Gastrocnemius medialis (tissue), 4 donors: Measurements from ENCODE around the gene LGALS8. TPM values are rescaled to one million over a fixed set of nuclear protein-coding genes. Genes with fewer than 3 reads are reported as not detected.
"Not testable (repeated sequence)": the region's sequence is repeated elsewhere in the genome, so short reads cannot be mapped to it uniquely, and the experiment has no call there.

Experiments
- ATAC-seq, 2 donors: fragments of 150-250 bp; one replicate each; pipeline ENCODE4 v1.9.1; 2016
- DNase-seq, 2 donors: peaks; one replicate each; pipeline ENCODE4 v3.0.0-alpha.2; 2019
- H3K27ac ChIP-seq, 4 donors: fragments of 200-600 bp; sonication (generic); 1 replicate in 1 of 4; 2 replicates in 3 of 4; pipeline ENCODE4 v1.5.1; 2016 to 2018; ENCODE audit warnings: mild to moderate bottlenecking in 2 of 4, moderate library complexity in 1 of 4
- H3K27me3 ChIP-seq, 3 donors: fragments of 200-600 bp; sonication (generic) in 2 of 3; 1 replicate in 1 of 3; 2 replicates in 2 of 3; pipeline versions ENCODE4 v1.5.1 to v1.6.0; 2016 to 2019; ENCODE audit warnings: mild to moderate bottlenecking in 1 of 3, moderate library complexity in 1 of 3
- H3K36me3 ChIP-seq, 2 donors: fragments of 200-600 bp; sonication (generic) in 1 of 2; one replicate each; pipeline ENCODE4 v1.5.1; 2017 to 2018
- H3K4me1 ChIP-seq, 2 donors: fragments of 200-600 bp; sonication (generic) in 1 of 2; one replicate each; pipeline ENCODE4 v1.5.1; 2016 to 2017; ENCODE audit warnings: mild to moderate bottlenecking in 2 of 2
- H3K4me3 ChIP-seq, 4 donors: fragments of 200-600 bp; sonication (generic) in 3 of 4; 1 replicate in 1 of 4; 2 replicates in 3 of 4; pipeline ENCODE4 v1.5.1; 2016 to 2019; ENCODE audit warnings: mild to moderate bottlenecking in 2 of 4
- H3K9me3 ChIP-seq, 3 donors: fragments of 200-600 bp; sonication (generic) in 2 of 3; 1 replicate in 1 of 3; 2 replicates in 2 of 3; pipeline ENCODE4 v1.5.1; 2016 to 2019
- POLR2A ChIP-seq, 2 donors: fragments of 450-650 bp; IDR thresholded peaks; one replicate each; pipeline ENCODE4 v1.6.1; 2017; ENCODE audit warnings: antibody characterized with exemption in 2 of 2, mild to moderate bottlenecking in 2 of 2, moderate library complexity in 2 of 2
- in situ Hi-C, 4 donors: fragments of 200-750 bp; cut with MboI; loops; one replicate each; pipeline versions ENCODE4 v1.15.0 to v1.8.0; 2017; ENCODE audit warnings: low sequenced_read_pairs in 4 of 4
- intact Hi-C: fragments of 100-400 bp; cut with DNase I; formaldehyde crosslinking; loops from one replicate; pipeline ENCODE4 v1.15.1; 2023; ENCODE audit warnings: low total_unique reads
- total RNA-seq, 4 donors: library from RNA; depleted of rRNA; stranded (reverse); fragments of >200 nt; gene quantifications; one replicate each; pipeline versions ENCODE4 v1.1.0 to v1.2.3, GENCODE V29; 2016
- TF ChIP-seq, protein P1 (sequence below), 5 experiments: fragments of 450-650 bp in 3 of 5; fragments of 200-600 bp in 2 of 5; sonication (generic) in 2 of 5; IDR thresholded peaks in 4 of 5; conservative IDR thresholded peaks in 1 of 5; 1 replicate in 4 of 5; 2 replicates in 1 of 5; pipeline ENCODE4 v1.5.1; 2016 to 2019; ENCODE audit warnings: antibody characterized with exemption in 5 of 5, mild to moderate bottlenecking in 3 of 5, moderate library complexity in 3 of 5

LGALS8 gene
- total RNA-seq, 4 donors from 2014 or later = 11.1 to 20.7 (median 12.5) TPM

- peaks cover 0 to 4% of the 10 kb centered on the region in 2 donors for H3K4me1 ChIP-seq
- H3K27ac ChIP-seq = no peak overlapping the region
- TF ChIP-seq POLR2A (IDR thresholded peaks at IDR 0.05) = no peak
- no peak for ATAC-seq
- H3K27me3 ChIP-seq = no peaks in the 10 kb centered on the region
- H3K9me3 ChIP-seq = no peaks in the 10 kb centered on the region
- intact Hi-C loops (no loop called here), in situ Hi-C loops (no loop called here)
- no peaks in the 10 kb centered on the region for H3K36me3 ChIP-seq
- no peak overlapping the region for H3K4me3 ChIP-seq
- DNase-seq = no peak
Measured at GRCh38 chr1:236501093-236501492, 22.7 kb upstream of the LGALS8 start.

DNA sequence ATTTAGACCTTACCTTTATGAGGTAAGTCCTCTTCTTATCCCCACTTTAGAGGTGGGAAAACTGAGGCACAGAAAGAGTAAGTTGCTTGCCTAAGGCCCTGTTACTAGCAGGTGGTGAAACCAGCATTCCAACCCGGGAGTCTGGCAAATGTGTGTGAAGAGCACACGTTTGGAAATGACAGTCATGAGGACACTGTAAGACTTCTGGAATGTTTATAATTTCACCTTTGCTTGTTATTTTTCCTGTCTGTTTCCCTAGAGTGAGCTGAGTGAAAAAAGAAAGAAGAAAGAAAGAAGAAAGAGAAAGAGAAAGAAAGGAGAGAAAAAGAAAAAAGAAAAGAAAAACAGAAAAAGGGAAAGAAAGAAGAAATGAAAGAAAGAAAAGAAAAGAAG is 21.2 kb upstream of the LGALS8 start:
- ATAC-seq (no peak), DNase-seq (no peak)
- peak overlapping the region in 1 of 4 donors; percentile 31 for H3K4me3 ChIP-seq
- no peak overlapping the region for H3K27ac ChIP-seq
- intact Hi-C loops = no loop called here
- TF ChIP-seq POLR2A (IDR thresholded peaks at IDR 0.05) = no peak
- TF ChIP-seq, protein P1, sequence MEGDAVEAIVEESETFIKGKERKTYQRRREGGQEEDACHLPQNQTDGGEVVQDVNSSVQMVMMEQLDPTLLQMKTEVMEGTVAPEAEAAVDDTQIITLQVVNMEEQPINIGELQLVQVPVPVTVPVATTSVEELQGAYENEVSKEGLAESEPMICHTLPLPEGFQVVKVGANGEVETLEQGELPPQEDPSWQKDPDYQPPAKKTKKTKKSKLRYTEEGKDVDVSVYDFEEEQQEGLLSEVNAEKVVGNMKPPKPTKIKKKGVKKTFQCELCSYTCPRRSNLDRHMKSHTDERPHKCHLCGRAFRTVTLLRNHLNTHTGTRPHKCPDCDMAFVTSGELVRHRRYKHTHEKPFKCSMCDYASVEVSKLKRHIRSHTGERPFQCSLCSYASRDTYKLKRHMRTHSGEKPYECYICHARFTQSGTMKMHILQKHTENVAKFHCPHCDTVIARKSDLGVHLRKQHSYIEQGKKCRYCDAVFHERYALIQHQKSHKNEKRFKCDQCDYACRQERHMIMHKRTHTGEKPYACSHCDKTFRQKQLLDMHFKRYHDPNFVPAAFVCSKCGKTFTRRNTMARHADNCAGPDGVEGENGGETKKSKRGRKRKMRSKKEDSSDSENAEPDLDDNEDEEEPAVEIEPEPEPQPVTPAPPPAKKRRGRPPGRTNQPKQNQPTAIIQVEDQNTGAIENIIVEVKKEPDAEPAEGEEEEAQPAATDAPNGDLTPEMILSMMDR (IDR thresholded peaks at IDR 0.05 in 4 of 5, conservative IDR thresholded peaks at IDR 0.05 in 1 of 5) = no peak
- H3K9me3 ChIP-seq = no peaks in the 10 kb centered on the region
- in situ Hi-C loops = no loop called here
- H3K27me3 ChIP-seq = no peaks in the 10 kb centered on the region
- no peaks in the 10 kb centered on the region for H3K36me3 ChIP-seq
- H3K4me1 ChIP-seq = peaks cover 4 to 5% of the 10 kb centered on the region in 2 donors

- DNase-seq (peak; percentile 4 to 13), ATAC-seq (no peak)
- Histone ChIP-seq H3K9me3 (no peaks in the 10 kb centered on the region), H3K4me3 (peak overlapping the region in 3 of 4 donors; percentile 17 to 31 (median 27)), H3K27ac (no peak overlapping the region), H3K27me3 (no peaks in the 10 kb centered on the region), H3K36me3 (no peaks in the 10 kb centered on the region), H3K4me1 (peaks cover 4 to 5% of the 10 kb centered on the region in 2 donors)
- TF ChIP-seq, protein P1 (IDR thresholded peaks at IDR 0.05 in 4 of 5, conservative IDR thresholded peaks at IDR 0.05 in 1 of 5) = no peak
- no peak for TF ChIP-seq POLR2A (IDR thresholded peaks at IDR 0.05)
- intact Hi-C loops (no loop called here), in situ Hi-C loops (no loop called here)
Measured at GRCh38 chr1:236502972-236503639, 20.7 kb upstream of the LGALS8 start.

DNA sequence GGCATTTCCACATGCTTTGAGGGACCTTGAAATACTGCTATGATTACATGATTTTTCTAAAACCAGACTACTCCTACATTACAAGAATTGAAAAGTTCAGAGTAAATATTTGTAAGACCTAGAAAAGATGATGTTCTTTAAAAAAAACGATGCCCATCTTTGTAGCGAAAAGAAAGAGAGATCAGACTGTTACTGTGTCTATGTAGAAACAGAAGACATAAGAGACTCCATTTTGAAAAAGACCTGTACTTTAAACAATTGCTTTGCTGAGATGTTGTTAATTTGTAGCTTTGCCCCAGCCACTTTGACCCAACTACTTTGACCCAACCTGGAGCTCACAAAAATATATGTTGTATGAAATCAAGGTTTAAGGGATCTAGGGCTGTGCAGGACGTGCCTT is 19.4 kb upstream of the LGALS8 start:
- ATAC-seq, in situ Hi-C loops, H3K9me3 ChIP-seq, H3K4me1 ChIP-seq, DNase-seq, intact Hi-C loops, H3K4me3 ChIP-seq, H3K27ac ChIP-seq, H3K27me3 ChIP-seq, H3K36me3 ChIP-seq: not testable (repeated sequence)

DNA sequence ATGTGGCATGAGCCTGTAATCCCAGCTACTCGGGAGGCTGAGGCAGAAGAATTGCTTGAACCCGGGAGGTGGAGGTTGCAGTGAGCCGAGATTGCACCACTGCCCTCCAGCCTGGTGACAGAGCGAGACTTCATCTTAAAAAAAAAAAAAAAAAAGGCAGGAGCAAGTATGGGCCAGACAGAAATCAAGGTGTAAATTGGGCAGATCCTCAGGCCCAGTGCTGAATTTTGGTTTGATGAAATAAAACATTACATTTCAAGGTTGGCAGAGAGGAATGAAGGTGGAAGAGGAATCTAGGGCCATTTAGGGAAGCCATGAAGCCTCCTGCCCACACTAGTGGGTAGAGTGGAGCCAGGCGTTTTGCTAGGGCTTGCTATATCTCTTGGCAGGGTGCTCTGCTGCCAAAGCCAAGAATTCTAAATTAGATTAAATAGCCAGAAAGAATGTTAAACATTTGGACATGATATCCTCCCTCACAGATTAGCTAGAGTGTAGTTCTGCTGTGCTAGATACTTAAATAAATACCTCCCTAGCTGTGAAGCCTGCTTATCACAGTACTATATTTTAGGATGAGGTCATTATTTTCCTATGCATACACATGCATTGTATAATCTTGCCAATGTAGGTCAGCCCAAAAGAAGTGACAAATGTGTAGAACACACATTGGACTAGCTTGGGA is 16.6 kb upstream of the LGALS8 start:
- Histone ChIP-seq H3K4me3 (no peak overlapping the region), H3K9me3 (no peaks in the 10 kb centered on the region), H3K27me3 (no peaks in the 10 kb centered on the region), H3K36me3 (no peaks in the 10 kb centered on the region), H3K4me1 (peaks cover 4 to 5% of the 10 kb centered on the region in 2 donors), H3K27ac (no peak overlapping the region)
- no peak for DNase-seq
- no peak for TF ChIP-seq POLR2A (IDR thresholded peaks at IDR 0.05)
- TF ChIP-seq, protein P1 (IDR thresholded peaks at IDR 0.05 in 4 of 5, conservative IDR thresholded peaks at IDR 0.05 in 1 of 5) = no peak
- ATAC-seq = no peak
- in situ Hi-C loops = no loop called here
- intact Hi-C loops = no loop called here
